Choroid plexus epithelial cell (primary cell): ENCODE measurements around the gene PREPL.

ENCODE experiments used
- DNase-seq: peaks from one replicate; pipeline ENCODE4 v3.0.0-alpha.2; 2010; ENCODE audit warnings: low read depth
- H3K4me3 ChIP-seq: 2 replicates; pipeline ENCODE4 v1.5.1; 2011; ENCODE audit warnings: low read depth, mild to moderate bottlenecking, control low read depth, low read length, moderate library complexity
- CTCF ChIP-seq: conservative IDR thresholded peaks from 2 replicates; pipeline ENCODE4 v1.5.1; 2011; ENCODE audit warnings: low read depth, mild to moderate bottlenecking, control low read depth, inconsistent platforms, low read length, moderate library complexity

PREPL gene

GRCh38 chr2:44286119-44286883 lies 75.0 kb downstream of the PREPL start:
- TF ChIP-seq CTCF, result no peak
- DNase-seq, result no peak

GRCh38 chr2:44285174-44285573 lies 76.1 kb downstream of the PREPL start:
- no peak for TF ChIP-seq CTCF
- no peak overlapping the region for H3K4me3 ChIP-seq
- no peak for DNase-seq

More at GRCh38 chr2:44286119-44286883, 75.0 kb downstream of the PREPL start:
- H3K4me3 ChIP-seq, result no peak overlapping the region

- H3K4me3 ChIP-seq, result no peak overlapping the region
- TF ChIP-seq CTCF, result no peak
- DNase-seq, result no peak
These were observed 78.1 kb downstream of the PREPL start for GRCh38 chr2:44283116-44283666.

- no peak for DNase-seq
- TF ChIP-seq CTCF, result no peak
- no peak overlapping the region for H3K4me3 ChIP-seq
These were observed 80.4 kb downstream of the PREPL start for GRCh38 chr2:44280869-44281268.

GRCh38 chr2:44277541-44277940 lies 83.8 kb downstream of the PREPL start:
- no peak overlapping the region for H3K4me3 ChIP-seq
- no peak for TF ChIP-seq CTCF
- DNase-seq, result no peak

GRCh38 chr2:44275927-44276303 lies 85.4 kb downstream of the PREPL start:
- peak; percentile 41 for DNase-seq
- TF ChIP-seq CTCF, result no peak
- no peak overlapping the region for H3K4me3 ChIP-seq

GRCh38 chr2:44273596-44273995 lies 87.7 kb downstream of the PREPL start:
- DNase-seq, result peak; percentile 18
- no peak for TF ChIP-seq CTCF
- H3K4me3 ChIP-seq, result no peak overlapping the region
